Measurements from ENCODE around the gene TRIM49D1.
"Not testable (repeated sequence)": the region's sequence is repeated elsewhere in the genome, so short reads cannot be mapped to it uniquely, and the experiment has no call there.

DNA sequence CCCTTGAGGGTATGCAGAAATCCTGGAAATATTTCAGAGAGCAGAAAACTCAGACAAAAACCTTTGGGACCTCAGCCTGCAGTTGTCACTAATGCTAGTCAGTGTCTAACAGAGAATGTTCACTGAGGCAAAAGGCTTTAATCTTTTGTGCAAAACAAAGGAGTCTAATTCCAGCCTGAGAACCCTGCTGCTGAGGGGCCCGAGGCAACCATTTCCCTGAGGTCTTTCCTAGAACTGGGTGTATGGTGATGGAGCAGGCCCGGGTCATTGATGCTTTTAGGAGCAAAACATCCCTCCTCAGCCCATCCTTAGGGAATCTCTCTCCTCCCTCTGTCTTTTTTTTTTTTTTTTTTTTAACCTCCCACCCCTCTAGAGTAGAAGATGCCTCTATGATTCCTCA, 49.5 kb downstream of the TRIM49D1 start:
- TF ChIP-seq, protein P1, sequence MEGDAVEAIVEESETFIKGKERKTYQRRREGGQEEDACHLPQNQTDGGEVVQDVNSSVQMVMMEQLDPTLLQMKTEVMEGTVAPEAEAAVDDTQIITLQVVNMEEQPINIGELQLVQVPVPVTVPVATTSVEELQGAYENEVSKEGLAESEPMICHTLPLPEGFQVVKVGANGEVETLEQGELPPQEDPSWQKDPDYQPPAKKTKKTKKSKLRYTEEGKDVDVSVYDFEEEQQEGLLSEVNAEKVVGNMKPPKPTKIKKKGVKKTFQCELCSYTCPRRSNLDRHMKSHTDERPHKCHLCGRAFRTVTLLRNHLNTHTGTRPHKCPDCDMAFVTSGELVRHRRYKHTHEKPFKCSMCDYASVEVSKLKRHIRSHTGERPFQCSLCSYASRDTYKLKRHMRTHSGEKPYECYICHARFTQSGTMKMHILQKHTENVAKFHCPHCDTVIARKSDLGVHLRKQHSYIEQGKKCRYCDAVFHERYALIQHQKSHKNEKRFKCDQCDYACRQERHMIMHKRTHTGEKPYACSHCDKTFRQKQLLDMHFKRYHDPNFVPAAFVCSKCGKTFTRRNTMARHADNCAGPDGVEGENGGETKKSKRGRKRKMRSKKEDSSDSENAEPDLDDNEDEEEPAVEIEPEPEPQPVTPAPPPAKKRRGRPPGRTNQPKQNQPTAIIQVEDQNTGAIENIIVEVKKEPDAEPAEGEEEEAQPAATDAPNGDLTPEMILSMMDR (IDR thresholded peaks at IDR 0.05), result not testable (repeated sequence)
- TF ChIP-seq POLR2A, POLR2AphosphoS5 (IDR thresholded peaks at IDR 0.05): not testable (repeated sequence)

Measured in prostate gland (tissue), 2 donors.